H1 (cell line): ENCODE results near the gene EDEM2. TPM values are rescaled to one million over a fixed set of nuclear protein-coding genes. Genes with fewer than 3 reads are reported as not detected.

Source experiments
- BCL11A ChIP-seq, 2 experiments: IDR thresholded peaks; one replicate each; pipeline ENCODE4 v1.6.1; 2011; ENCODE audit warnings: low read depth in 2 of 2, low read length in 2 of 2, mild to moderate bottlenecking in 2 of 2
- CHD7 ChIP-seq: fragments of 300-600 bp; sonication (generic); IDR thresholded peaks from 2 replicates; pipeline ENCODE4 v1.7.1; 2012; ENCODE audit warnings: low read length, moderate library complexity, mild to moderate bottlenecking, inconsistent platforms; ENCODE audit not compliant: insufficient replicate concordance
- MAX ChIP-seq: IDR thresholded peaks from 2 replicates; pipeline ENCODE4 v1.6.1; 2012; ENCODE audit warnings: inconsistent platforms
- RNF2 ChIP-seq: fragments of 200-900, 300-1000 bp; sonication (generic); IDR thresholded peaks from 2 replicates; pipeline ENCODE4 v1.7.1; 2016; ENCODE audit warnings: borderline replicate concordance, low read depth, mild to moderate bottlenecking, antibody characterized with exemption, low read length; ENCODE audit not compliant: poor library complexity, severe bottlenecking; ENCODE audit errors: missing control alignments
- polyA plus RNA-seq, 7 experiments: library from polyadenylated mRNA; depleted of rRNA in 3 of 7; stranded (reverse) in 5 of 7; unstranded in 2 of 7; fragments of >200 nt in 5 of 7; fragments of 200-250 nt in 2 of 7; gene quantifications; 1 replicate in 5 of 7; 2 replicates in 1 of 7; 4 replicates in 1 of 7; pipeline versions ENCODE4 v1.2.1 to v1.2.3, GENCODE V29; 2011 to 2013; ENCODE audit warnings: missing spikeins in 2 of 7, mixed read lengths in 2 of 7
- total RNA-seq: library from RNA; stranded (reverse); fragmentation: NEBNext Ultra II Directional; extraction: Animal tissue kit (Norgen Biotek cat#: 25700); gene quantifications from 2 replicates; pipeline ENCODE4 v1.2.1, GENCODE V29; 2021

The EDEM2 gene
- total and polyA plus RNA-seq, 2 of the 8 experiments (the other 6 are each of a cell fraction or from before 2014, with no cell fraction given) = 15.2 to 19.6 TPM

- TF ChIP-seq CHD7 (no peak), BCL11A (IDR thresholded peaks at IDR 0.05; ENCODE audit: low read depth in 2 of 2, low read length in 2 of 2) (no peak), MAX (no peak), RNF2 (no peak)
- TF ChIP-seq, all 59 proteins: peak for 0
Observed at GRCh38 chr20:35084998-35085397, 62.1 kb downstream of the EDEM2 start (continued).
